ENCODE results near the gene LGSN.

LGSN gene

GRCh38 chr6:63269470-63269869 is 50.3 kb downstream of the LGSN start:
- H3K4me3 ChIP-seq (ENCODE audit: low read length): no peak overlapping the region
- DNase-seq (ENCODE audit: low read depth): no peak
- no peak for TF ChIP-seq CTCF (IDR thresholded peaks at IDR 0.05; ENCODE audit: insufficient read depth, low read depth, low read length, missing control alignments)

- no peak for TF ChIP-seq CTCF (IDR thresholded peaks at IDR 0.05; ENCODE audit: insufficient read depth, low read depth, low read length, missing control alignments)
- no peak for DNase-seq (ENCODE audit: low read depth)
- H3K4me3 ChIP-seq (ENCODE audit: low read length): no peak overlapping the region
Observed at GRCh38 chr6:63268574-63268973, 51.2 kb downstream of the LGSN start.

GRCh38 chr6:63267828-63268227 is 52.0 kb downstream of the LGSN start:
- no peak overlapping the region for H3K4me3 ChIP-seq (ENCODE audit: low read length)
- no peak for TF ChIP-seq CTCF (IDR thresholded peaks at IDR 0.05; ENCODE audit: insufficient read depth, low read depth, low read length, missing control alignments)
- DNase-seq (ENCODE audit: low read depth): no peak

GRCh38 chr6:63267046-63267445 is 52.7 kb downstream of the LGSN start:
- H3K4me3 ChIP-seq (ENCODE audit: low read length): no peak overlapping the region
- no peak for DNase-seq (ENCODE audit: low read depth)
- no peak for TF ChIP-seq CTCF (IDR thresholded peaks at IDR 0.05; ENCODE audit: insufficient read depth, low read depth, low read length, missing control alignments)

- TF ChIP-seq CTCF (IDR thresholded peaks at IDR 0.05; ENCODE audit: insufficient read depth, low read depth, low read length, missing control alignments): no peak
- DNase-seq (ENCODE audit: low read depth): no peak
- no peak overlapping the region for H3K4me3 ChIP-seq (ENCODE audit: low read length)
Observed at GRCh38 chr6:63263444-63263843, 56.3 kb downstream of the LGSN start.

DNA sequence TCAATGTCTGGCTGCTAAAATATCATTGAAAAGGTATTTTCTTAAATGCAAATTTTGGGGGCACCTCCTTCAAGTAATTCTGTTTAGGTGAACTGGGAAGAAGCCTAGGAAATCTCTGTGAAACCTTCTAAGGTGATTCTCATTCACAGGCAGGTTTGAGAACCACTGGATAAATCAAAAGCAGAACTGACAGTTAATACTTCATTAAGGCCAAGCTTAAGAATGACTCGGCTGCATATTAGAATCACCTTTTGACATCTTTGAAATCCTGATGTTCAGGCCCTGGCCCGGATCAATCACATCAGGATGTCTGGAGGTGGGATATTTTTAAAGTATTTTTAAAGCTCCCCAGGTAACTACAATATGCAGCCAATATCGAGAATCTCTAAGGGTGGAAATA is 58.0 kb downstream of the LGSN start:
- no peak for TF ChIP-seq CTCF (IDR thresholded peaks at IDR 0.05; ENCODE audit: insufficient read depth, low read depth, low read length, missing control alignments)
- DNase-seq (ENCODE audit: low read depth): no peak
- no peak overlapping the region for H3K4me3 ChIP-seq (ENCODE audit: low read length)

GRCh38 chr6:63259153-63259552 is 60.6 kb downstream of the LGSN start:
- TF ChIP-seq CTCF (IDR thresholded peaks at IDR 0.05; ENCODE audit: insufficient read depth, low read depth, low read length, missing control alignments): no peak
- H3K4me3 ChIP-seq (ENCODE audit: low read length): no peak overlapping the region
- DNase-seq (ENCODE audit: low read depth): no peak

Measured in epithelial cell of esophagus (primary cell).